H9 (cell line): ENCODE measurements around the gene CCDC86. TPM values are rescaled to one million over a fixed set of nuclear protein-coding genes. Genes with fewer than 3 reads are reported as not detected.

Experiments used
- DNase-seq: peaks from one replicate; pipeline ENCODE4 v3.0.0-alpha.2; 2017
- H2AFZ ChIP-seq: one replicate; pipeline ENCODE4 v1.6.1; 2013; ENCODE audit warnings: mild to moderate bottlenecking, low read length, control low read depth, moderate library complexity
- H2AK5ac ChIP-seq: 2 replicates; pipeline ENCODE4 v1.6.1; 2013; ENCODE audit warnings: low read length, control low read depth, mixed read lengths; ENCODE audit not compliant: insufficient read length
- H2BK120ac ChIP-seq: one replicate; pipeline ENCODE4 v1.6.1; 2013; ENCODE audit warnings: low read depth, mild to moderate bottlenecking, low read length, control low read depth, inconsistent platforms; ENCODE audit not compliant: poor library complexity, severe bottlenecking
- H2BK12ac ChIP-seq: 2 replicates; pipeline ENCODE4 v1.6.1; 2013; ENCODE audit warnings: low read length, control low read depth, mixed read lengths, low read depth; ENCODE audit not compliant: insufficient read length
- H2BK15ac ChIP-seq: 2 replicates; pipeline ENCODE4 v1.6.1; 2013; ENCODE audit warnings: low read depth, low read length, control low read depth
- H2BK20ac ChIP-seq: one replicate; pipeline ENCODE4 v1.6.1; 2013; ENCODE audit warnings: low read depth, mild to moderate bottlenecking, low read length, control low read depth, inconsistent platforms; ENCODE audit not compliant: poor library complexity, severe bottlenecking
- H2BK5ac ChIP-seq: 2 replicates; pipeline ENCODE4 v1.6.1; 2013; ENCODE audit warnings: low read length, control low read depth, mixed read lengths; ENCODE audit not compliant: insufficient read length
- H3K14ac ChIP-seq: 2 replicates; pipeline ENCODE4 v1.6.1; 2013; ENCODE audit warnings: low read length, control low read depth; ENCODE audit not compliant: insufficient read depth
- H3K18ac ChIP-seq: 2 replicates; pipeline ENCODE4 v1.6.1; 2013; ENCODE audit warnings: low read depth, mild to moderate bottlenecking, mixed read lengths, low read length, control low read depth; ENCODE audit not compliant: insufficient read length
- H3K23ac ChIP-seq: 2 replicates; pipeline ENCODE4 v1.6.1; 2013; ENCODE audit warnings: low read length, control low read depth, mixed read lengths, low read depth; ENCODE audit not compliant: insufficient read length
- H3K23me2 ChIP-seq: 2 replicates; pipeline ENCODE4 v1.6.1; 2013; ENCODE audit warnings: low read depth, mild to moderate bottlenecking, mixed read lengths, low read length, control low read depth; ENCODE audit not compliant: insufficient read length, poor library complexity, severe bottlenecking
- H3K27ac ChIP-seq: 2 replicates; pipeline ENCODE4 v1.5.1; 2013; ENCODE audit warnings: low read length, control low read depth, mixed read lengths, low read depth; ENCODE audit not compliant: insufficient read length
- H3K27me3 ChIP-seq: 2 replicates; pipeline ENCODE4 v1.6.1; 2013; ENCODE audit warnings: low read length, control low read depth, inconsistent platforms; ENCODE audit not compliant: insufficient read depth
- H3K4ac ChIP-seq: 2 replicates; pipeline ENCODE4 v1.6.1; 2013; ENCODE audit warnings: low read depth, mild to moderate bottlenecking, control low read depth, inconsistent platforms, low read length, moderate library complexity
- H3K4me1 ChIP-seq: 2 replicates; pipeline ENCODE4 v1.6.1; 2013; ENCODE audit warnings: low read length, control low read depth, inconsistent platforms; ENCODE audit not compliant: insufficient read depth
- H3K4me2 ChIP-seq: 2 replicates; pipeline ENCODE4 v1.6.1; 2013; ENCODE audit warnings: low read length, control low read depth, mixed read lengths; ENCODE audit not compliant: insufficient read length, insufficient read depth
- H3K56ac ChIP-seq: 2 replicates; pipeline ENCODE4 v1.6.1; 2013; ENCODE audit warnings: low read depth, mild to moderate bottlenecking, mixed read lengths, low read length, control low read depth; ENCODE audit not compliant: insufficient read length
- H3K79me1 ChIP-seq: 2 replicates; pipeline ENCODE4 v1.6.1; 2013; ENCODE audit warnings: low read depth, mild to moderate bottlenecking, moderate library complexity, low read length, control low read depth, inconsistent platforms; ENCODE audit not compliant: insufficient read depth, poor library complexity, severe bottlenecking
- H3K79me2 ChIP-seq: 2 replicates; pipeline ENCODE4 v1.6.1; 2013; ENCODE audit warnings: low read length, control low read depth, inconsistent platforms; ENCODE audit not compliant: insufficient read depth
- H3K9ac ChIP-seq: 2 replicates; pipeline ENCODE4 v1.6.1; 2013; ENCODE audit warnings: low read length, control low read depth, mixed read lengths; ENCODE audit not compliant: insufficient read length; ENCODE audit errors: extremely low read depth
- H3K9me3 ChIP-seq: one replicate; pipeline ENCODE4 v1.6.1; 2013; ENCODE audit warnings: low read depth, low read length, inconsistent platforms; ENCODE audit not compliant: control insufficient read depth
- H3T11ph ChIP-seq: one replicate; pipeline ENCODE4 v1.6.1; 2013; ENCODE audit warnings: mild to moderate bottlenecking, low read length, control low read depth, inconsistent platforms
- H4K20me1 ChIP-seq: one replicate; pipeline ENCODE4 v1.6.1; 2013; ENCODE audit not compliant: control insufficient read depth, insufficient read length, insufficient read depth
- H4K5ac ChIP-seq: 2 replicates; pipeline ENCODE4 v1.6.1; 2013; ENCODE audit warnings: low read depth, mild to moderate bottlenecking, mixed read lengths, low read length, control low read depth; ENCODE audit not compliant: insufficient read length
- H4K8ac ChIP-seq: replicated peaks from 2 replicates; pipeline ENCODE4 v1.6.1; 2013; ENCODE audit warnings: low read length, control low read depth, mixed read lengths, low read depth; ENCODE audit not compliant: insufficient read length
- H4K91ac ChIP-seq: 2 replicates; pipeline ENCODE4 v1.6.1; 2013; ENCODE audit warnings: low read depth, mild to moderate bottlenecking, moderate library complexity, mixed read lengths, low read length, control low read depth; ENCODE audit not compliant: insufficient read length
- H3K27ac Mint-ChIP-seq, 3 experiments: 2 replicates in 2 of 3; 3 replicates in 1 of 3; pipeline ENCODE4 v1.8.0; 2020 to 2021; ENCODE audit warnings: mixed read lengths in 3 of 3, mild to moderate bottlenecking in 1 of 3, moderate library complexity in 1 of 3
- H3K27me3 Mint-ChIP-seq: 2 replicates; pipeline ENCODE4 v1.8.0; 2021; ENCODE audit warnings: low read depth, mild to moderate bottlenecking, moderate library complexity, mixed read lengths
- H3K36me3 Mint-ChIP-seq, 3 experiments: 2 replicates in 2 of 3; 3 replicates in 1 of 3; pipeline ENCODE4 v1.8.0; 2020 to 2021; ENCODE audit warnings: low read depth in 3 of 3, mixed read lengths in 3 of 3; ENCODE audit not compliant: insufficient read depth in 1 of 3
- H3K4me1 Mint-ChIP-seq, 2 experiments: 2 replicates each; pipeline ENCODE4 v1.8.0; 2020; ENCODE audit warnings: mixed read lengths in 2 of 2
- H3K4me3 Mint-ChIP-seq, 2 experiments: 2 replicates in 1 of 2; 3 replicates in 1 of 2; pipeline ENCODE4 v1.8.0; 2020 to 2021; ENCODE audit warnings: mild to moderate bottlenecking in 2 of 2, mixed read lengths in 2 of 2, moderate library complexity in 1 of 2
- H3K9me3 Mint-ChIP-seq, 2 experiments: 2 replicates in 1 of 2; 3 replicates in 1 of 2; pipeline ENCODE4 v1.8.0; 2020; ENCODE audit warnings: mild to moderate bottlenecking in 2 of 2, mixed read lengths in 2 of 2, moderate library complexity in 1 of 2
- CTCF ChIP-seq: fragments of 200-600 bp; sonication (generic); conservative IDR thresholded peaks from 3 replicates; pipeline ENCODE4 v1.8.0; 2021; ENCODE audit warnings: antibody characterized with exemption, mild to moderate bottlenecking
- WGBS: extraction: QIAGEN DNeasy Blood & Tissue Kit; methylation state at CpG from one replicate; pipeline ENCODE4 v1.1.7; 2013; ENCODE audit warnings: missing lambda C conversion rate, low lambda C conversion rate, mixed read lengths; ENCODE audit not compliant: insufficient read length; ENCODE audit errors: extremely low coverage; 5-methylcytosine and 5-hydroxymethylcytosine counted together
- total RNA-seq: library from RNA; stranded (reverse); gene quantifications from 2 replicates; pipeline ENCODE4 v1.2.1, GENCODE V29; 2021

CCDC86 gene
- total RNA-seq, 1 experiment from 2014 or later = 82.3 TPM

GRCh38 chr11:60844045-60844869 is 2.3 kb downstream of the CCDC86 start:
- no peak overlapping the region for H2BK12ac ChIP-seq
- H3K79me2 ChIP-seq = peaks cover 24% of the 10 kb centered on the region; the same call in 1 of the 2 replicates
- H2BK15ac ChIP-seq = no peak overlapping the region
- H3K23me2 ChIP-seq = peaks cover 14% of the 10 kb centered on the region
- no peak overlapping the region for H3K14ac ChIP-seq
- peak overlapping the region; percentile 88 for H3K4me2 ChIP-seq
- H3K18ac ChIP-seq = no peak overlapping the region
- H3K4me1 Mint-ChIP-seq = peaks cover 32 to 41% of the 10 kb centered on the region in 2 experiments
- H3K9me3 ChIP-seq = no peaks in the 10 kb centered on the region
- H4K91ac ChIP-seq = no peak overlapping the region
- no peaks in the 10 kb centered on the region for H4K20me1 ChIP-seq
- no peak overlapping the region for H2AFZ ChIP-seq
- peaks cover 28 to 49% (median 29%) of the 10 kb centered on the region in 3 experiments for H3K36me3 Mint-ChIP-seq
- no peak overlapping the region for H3K4ac ChIP-seq
- no peak overlapping the region for H2AK5ac ChIP-seq
- H3K56ac ChIP-seq = no peak overlapping the region
- no peak overlapping the region for H4K8ac ChIP-seq
- H3K27me3 ChIP-seq = no peaks in the 10 kb centered on the region
- peak overlapping the region; percentile 91 to 95 for H3K4me3 Mint-ChIP-seq
- H3K9me3 Mint-ChIP-seq = no peaks in the 10 kb centered on the region; a peak in 2 of 5 replicates
- no peak overlapping the region for H3T11ph ChIP-seq
- H2BK20ac ChIP-seq = no peak overlapping the region
- no peak for DNase-seq
- H3K4me1 ChIP-seq = peaks cover 8% of the 10 kb centered on the region; the same call in 1 of the 2 replicates
- H3K79me1 ChIP-seq = no peaks in the 10 kb centered on the region
- no peak overlapping the region for H2BK120ac ChIP-seq
- H3K9ac ChIP-seq = peak overlapping the region; percentile 24
- H3K27ac ChIP-seq = no peak overlapping the region
- H2BK5ac ChIP-seq = no peak overlapping the region
- no peaks in the 10 kb centered on the region for H3K27me3 Mint-ChIP-seq
- peak overlapping the region in 2 of 3 experiments; percentile 66 to 74; a peak in 3 of 7 replicates for H3K27ac Mint-ChIP-seq
- no peak overlapping the region for H4K5ac ChIP-seq
- H3K23ac ChIP-seq = no peak overlapping the region
- no peak for TF ChIP-seq CTCF
- WGBS = no CpG with 5 or more reads among the region's 10 CpGs
